B cell (primary cell): ENCODE data around the gene AURKA. TPM values are rescaled to one million over a fixed set of nuclear protein-coding genes. Genes with fewer than 3 reads are reported as not detected.

Experiments used
- ATAC-seq: fragments of 200-7000 bp; cut with Tn5 transposase; one replicate; pipeline ENCODE4 v1.10.0; 2021; ENCODE audit warnings: low read depth, mild to moderate bottlenecking, moderate number of reproducible peaks, moderate library complexity
- CTCF ChIA-PET: fragments of 350-600 bp; sonication (Branson Sonifier 250); formaldehyde crosslinking; loops from one replicate; lab custom pipeline; 2021; ENCODE audit warnings: antibody characterized with exemption, inconsistent platforms; lab: Charles Lee
- POLR2A ChIA-PET: fragments of 350-600 bp; sonication (Branson Sonifier 250); formaldehyde crosslinking; loops from one replicate; lab custom pipeline; 2021; ENCODE audit warnings: antibody characterized with exemption; lab: Charles Lee
- DNase-seq: peaks from one replicate; pipeline ENCODE4 v3.0.0; 2013
- H2AFZ ChIP-seq: 2 replicates; pipeline ENCODE4 v1.6.1; 2012; ENCODE audit warnings: mild to moderate bottlenecking, low read depth, low read length; ENCODE audit not compliant: insufficient read depth, poor library complexity, severe bottlenecking
- H3K27ac ChIP-seq, 2 donors: 1 replicate in 1 of 2; 2 replicates in 1 of 2; pipeline ENCODE4 v1.5.1; 2012 to 2013; ENCODE audit warnings: low read length in 2 of 2, mild to moderate bottlenecking in 2 of 2, moderate library complexity in 1 of 2
- H3K27me3 ChIP-seq, 4 experiments: fragments of 200-600 bp in 1 of 4; sonication (generic) in 1 of 4; replicated peaks in 1 of 4; 1 replicate in 2 of 4; 2 replicates in 2 of 4; pipeline versions ENCODE4 v1.6.1 to v1.7.0; 2013 to 2016; ENCODE audit warnings: low read length in 3 of 4, mild to moderate bottlenecking in 2 of 4, mixed read lengths in 1 of 4, moderate library complexity in 1 of 4; ENCODE audit not compliant: insufficient read depth in 4 of 4, control insufficient read depth in 3 of 4; ENCODE audit errors: control extremely low read depth in 1 of 4
- H3K36me3 ChIP-seq, 2 experiments: replicated peaks in 1 of 2; 1 replicate in 1 of 2; 2 replicates in 1 of 2; pipeline versions ENCODE4 v1.6.1 to v1.7.1; 2013; ENCODE audit warnings: low read length in 1 of 2; ENCODE audit not compliant: insufficient read depth in 2 of 2, control insufficient read depth in 1 of 2; ENCODE audit errors: control extremely low read depth in 1 of 2, extremely low read depth in 1 of 2
- H3K4me1 ChIP-seq, 2 donors: fragments of 200-600 bp in 1 of 2; sonication (generic) in 1 of 2; 1 replicate in 1 of 2; 2 replicates in 1 of 2; pipeline versions ENCODE4 v1.5.1 to v1.6.1; 2013 to 2017; ENCODE audit warnings: low read length in 2 of 2; ENCODE audit not compliant: control insufficient read depth in 2 of 2, insufficient read depth in 2 of 2
- H3K4me2 ChIP-seq: replicated peaks from 2 replicates; pipeline ENCODE3; 2012; ENCODE audit warnings: mild to moderate bottlenecking, low read depth, low read length; ENCODE audit not compliant: poor library complexity, severe bottlenecking
- H3K4me3 ChIP-seq, 5 experiments: fragments of 200-600 bp in 1 of 5; sonication (generic) in 1 of 5; 1 replicate in 3 of 5; 2 replicates in 2 of 5; pipeline versions ENCODE4 v1.5.1 to v1.7.0; 2011 to 2016; ENCODE audit warnings: low read length in 4 of 5, mild to moderate bottlenecking in 4 of 5, low read depth in 2 of 5, control low read depth in 1 of 5, moderate library complexity in 1 of 5; ENCODE audit not compliant: insufficient read depth in 1 of 5; ENCODE audit errors: control extremely low read depth in 1 of 5, extremely low read depth in 1 of 5
- H3K79me2 ChIP-seq: fragments of 200-600 bp; sonication (generic); one replicate; pipeline ENCODE4 v1.6.0; 2016; ENCODE audit warnings: low read length; ENCODE audit not compliant: control insufficient read depth, insufficient read depth
- H3K9ac ChIP-seq: fragments of 200-600 bp; sonication (generic); 2 replicates; pipeline ENCODE4 v1.6.1; 2017; ENCODE audit warnings: mild to moderate bottlenecking, low read length, moderate library complexity
- H3K9me3 ChIP-seq, 3 donors: one replicate each; pipeline versions ENCODE4 v1.6.1 to v1.7.1; 2013; ENCODE audit warnings: low read length in 2 of 3; ENCODE audit not compliant: control insufficient read depth in 2 of 3, insufficient read depth in 1 of 3; ENCODE audit errors: control extremely low read depth in 1 of 3
- H4K20me1 ChIP-seq: 2 replicates; pipeline ENCODE4 v1.6.0; 2012; ENCODE audit warnings: mild to moderate bottlenecking, low read length; ENCODE audit not compliant: insufficient read depth, control insufficient read depth, poor library complexity, severe bottlenecking
- H3K27ac Mint-ChIP-seq: one replicate; pipeline ENCODE4 v1.8.0; 2021; ENCODE audit warnings: mixed read lengths
- H3K27me3 Mint-ChIP-seq: one replicate; pipeline ENCODE4 v1.8.0; 2021; ENCODE audit warnings: mixed read lengths
- H3K4me1 Mint-ChIP-seq: one replicate; pipeline ENCODE4 v1.8.0; 2021; ENCODE audit warnings: mixed read lengths
- H3K4me3 Mint-ChIP-seq: one replicate; pipeline ENCODE4 v1.8.0; 2021; ENCODE audit warnings: mixed read lengths
- H3K9me3 Mint-ChIP-seq: one replicate; pipeline ENCODE4 v1.8.0; 2022; ENCODE audit warnings: mixed read lengths; ENCODE audit not compliant: insufficient read depth
- EZH2 ChIP-seq: IDR thresholded peaks from 2 replicates; pipeline ENCODE4 v1.6.1; 2012; ENCODE audit warnings: borderline replicate concordance, low read depth, mild to moderate bottlenecking, moderate library complexity, low read length; ENCODE audit not compliant: insufficient read depth, poor library complexity, severe bottlenecking
- WGBS: methylation state at CpG from one replicate; pipeline ENCODE4 v1.1.5; 2013; ENCODE audit warnings: missing lambda C conversion rate; ENCODE audit not compliant: insufficient coverage; 5-methylcytosine and 5-hydroxymethylcytosine counted together
- intact Hi-C: fragments of 100-400 bp; cut with micrococcal nuclease; formaldehyde crosslinking; loops from one replicate; pipeline ENCODE4 v1.10.0; 2022
- polyA plus RNA-seq: library from polyadenylated mRNA; depleted of rRNA; stranded (reverse); fragments of >200 nt; gene quantifications from 2 replicates; pipeline ENCODE4 v1.2.3, GENCODE V29; 2012
- total RNA-seq, 2 donors: library from RNA; stranded (reverse); fragments of 120-200 nt in 1 of 2; gene quantifications; 1 replicate in 1 of 2; 2 replicates in 1 of 2; pipeline versions ENCODE4 v1.2.3 to v1.2.4, GENCODE V29; 2013 to 2022
- TF ChIP-seq, protein P1 (sequence below): fragments of 200-600 bp; IDR thresholded peaks from one replicate; pipeline ENCODE4 v1.8.0; 2022; ENCODE audit warnings: antibody characterized with exemption, mild to moderate bottlenecking

The AURKA gene
- total and polyA plus RNA-seq, 2 donors (not counting 1 experiment from before 2014, with no cell fraction given), result 0.86 to 3.9 TPM

DNA sequence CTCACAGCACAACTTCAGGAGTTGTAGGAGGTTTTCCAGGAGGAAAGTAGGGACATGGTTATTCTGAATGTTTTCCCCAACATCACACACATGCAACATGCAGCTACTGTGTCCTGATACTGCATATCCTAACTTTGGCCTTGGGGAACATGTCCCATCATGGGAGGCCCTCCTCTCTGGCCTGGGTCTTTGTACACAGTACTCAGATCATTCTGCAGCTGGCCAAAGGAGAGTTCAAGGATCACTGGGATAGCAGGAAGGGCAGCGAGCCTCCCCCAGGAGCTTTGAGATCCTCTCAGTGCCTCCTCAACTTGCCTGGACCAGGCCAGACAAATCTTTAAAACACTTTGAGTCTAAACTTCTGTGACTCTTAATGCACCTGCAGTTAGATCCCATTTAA lies 32.9 kb upstream of the AURKA start:
- H4K20me1 ChIP-seq, result no peaks in the 10 kb centered on the region
- no peak for DNase-seq
- CTCF ChIA-PET, result no interaction called here
- no peaks in the 10 kb centered on the region for H3K36me3 ChIP-seq
- H3K79me2 ChIP-seq, result no peaks in the 10 kb centered on the region
- intact Hi-C loops, result no loop called here
- WGBS, result 100% methylated on average over 1 of the region's 1 CpG
- no peak overlapping the region for H3K4me2 ChIP-seq
- POLR2A ChIA-PET, result no interaction called here
- peaks cover 9 to 19% of the 10 kb centered on the region in 2 donors for H3K4me1 ChIP-seq
- H3K4me1 Mint-ChIP-seq, result peaks cover 20% of the 10 kb centered on the region
- H3K27ac Mint-ChIP-seq, result no peak overlapping the region
- H3K27me3 ChIP-seq, result peaks cover 0 to 16% (median 1%) of the 10 kb centered on the region in 4 experiments
- H3K4me3 Mint-ChIP-seq, result no peak overlapping the region
- H3K9ac ChIP-seq, result no peak overlapping the region
- H3K9me3 ChIP-seq, result no peaks in the 10 kb centered on the region
- no peak overlapping the region for H2AFZ ChIP-seq
- H3K27me3 Mint-ChIP-seq, result peaks cover 9% of the 10 kb centered on the region
- H3K4me3 ChIP-seq, result no peak overlapping the region
- TF ChIP-seq EZH2, result no peak
- TF ChIP-seq, protein P1, sequence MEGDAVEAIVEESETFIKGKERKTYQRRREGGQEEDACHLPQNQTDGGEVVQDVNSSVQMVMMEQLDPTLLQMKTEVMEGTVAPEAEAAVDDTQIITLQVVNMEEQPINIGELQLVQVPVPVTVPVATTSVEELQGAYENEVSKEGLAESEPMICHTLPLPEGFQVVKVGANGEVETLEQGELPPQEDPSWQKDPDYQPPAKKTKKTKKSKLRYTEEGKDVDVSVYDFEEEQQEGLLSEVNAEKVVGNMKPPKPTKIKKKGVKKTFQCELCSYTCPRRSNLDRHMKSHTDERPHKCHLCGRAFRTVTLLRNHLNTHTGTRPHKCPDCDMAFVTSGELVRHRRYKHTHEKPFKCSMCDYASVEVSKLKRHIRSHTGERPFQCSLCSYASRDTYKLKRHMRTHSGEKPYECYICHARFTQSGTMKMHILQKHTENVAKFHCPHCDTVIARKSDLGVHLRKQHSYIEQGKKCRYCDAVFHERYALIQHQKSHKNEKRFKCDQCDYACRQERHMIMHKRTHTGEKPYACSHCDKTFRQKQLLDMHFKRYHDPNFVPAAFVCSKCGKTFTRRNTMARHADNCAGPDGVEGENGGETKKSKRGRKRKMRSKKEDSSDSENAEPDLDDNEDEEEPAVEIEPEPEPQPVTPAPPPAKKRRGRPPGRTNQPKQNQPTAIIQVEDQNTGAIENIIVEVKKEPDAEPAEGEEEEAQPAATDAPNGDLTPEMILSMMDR, result no peak
- H3K9me3 Mint-ChIP-seq, result no peaks in the 10 kb centered on the region
- no peak overlapping the region for H3K27ac ChIP-seq
- ATAC-seq, result no peak

GRCh38 chr20:56423886-56424285 lies 31.9 kb upstream of the AURKA start:
- H3K4me3 ChIP-seq, result no peak overlapping the region
- intact Hi-C loops, result no loop called here
- H3K4me1 Mint-ChIP-seq, result peaks cover 12% of the 10 kb centered on the region
- no peak overlapping the region for H3K9ac ChIP-seq
- ChIA-PET POLR2A (no interaction called here), CTCF (interaction anchor here (1.1 kb wide), 1 partner anchor 25 kb away, joined by 3 read pairs; no protein-coding TSS in a partner anchor)
- WGBS, result 80% methylated on average over 1 of the region's 1 CpG
- peaks cover 0 to 14% of the 10 kb centered on the region in 2 donors for H3K4me1 ChIP-seq
- H3K27me3 ChIP-seq, result peaks cover 0 to 16% (median 1%) of the 10 kb centered on the region in 4 experiments
- no peak overlapping the region for H3K27ac Mint-ChIP-seq
- no peak overlapping the region for H2AFZ ChIP-seq
- H3K4me3 Mint-ChIP-seq, result no peak overlapping the region
- H3K27ac ChIP-seq, result no peak overlapping the region
- no peaks in the 10 kb centered on the region for H3K9me3 ChIP-seq
- no peaks in the 10 kb centered on the region for H3K36me3 ChIP-seq
- ATAC-seq (no peak), DNase-seq (no peak)
- H4K20me1 ChIP-seq, result no peaks in the 10 kb centered on the region
- no peaks in the 10 kb centered on the region for H3K9me3 Mint-ChIP-seq
- H3K27me3 Mint-ChIP-seq, result peaks cover 4% of the 10 kb centered on the region
- TF ChIP-seq, protein P1, result no peak
- no peak for TF ChIP-seq EZH2
- H3K79me2 ChIP-seq, result no peaks in the 10 kb centered on the region
- no peak overlapping the region for H3K4me2 ChIP-seq
